ENCODE measurements around the gene C1orf167. TPM values are rescaled to one million over a fixed set of nuclear protein-coding genes. Genes with fewer than 3 reads are reported as not detected.

Gene C1orf167
- total and polyA plus RNA-seq, 2 of the 13 experiments (the other 11 are each of a cell fraction or from before 2014, with no cell fraction given), result not detected

DNA sequence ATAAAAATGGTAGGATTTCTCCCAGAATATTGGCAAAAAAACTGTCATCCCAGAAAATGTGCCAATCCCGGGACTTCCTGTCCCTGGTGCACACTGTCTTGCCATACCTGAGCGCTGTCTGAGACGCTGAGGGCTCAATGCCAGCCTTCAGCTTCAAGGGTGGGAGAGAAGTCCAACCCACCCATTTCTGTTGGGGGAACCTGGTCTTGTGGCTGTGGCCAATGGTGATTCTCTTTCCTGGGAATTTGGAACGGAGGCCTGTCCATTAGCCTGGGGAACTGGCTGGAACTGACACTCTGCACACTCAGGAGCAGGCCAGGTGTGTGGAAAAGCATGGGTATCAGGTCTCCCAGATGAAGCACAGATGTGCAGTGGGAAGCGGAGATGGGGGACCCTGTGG, 37.1 kb downstream of the C1orf167 start (continued):
- TF ChIP-seq, protein P1, sequence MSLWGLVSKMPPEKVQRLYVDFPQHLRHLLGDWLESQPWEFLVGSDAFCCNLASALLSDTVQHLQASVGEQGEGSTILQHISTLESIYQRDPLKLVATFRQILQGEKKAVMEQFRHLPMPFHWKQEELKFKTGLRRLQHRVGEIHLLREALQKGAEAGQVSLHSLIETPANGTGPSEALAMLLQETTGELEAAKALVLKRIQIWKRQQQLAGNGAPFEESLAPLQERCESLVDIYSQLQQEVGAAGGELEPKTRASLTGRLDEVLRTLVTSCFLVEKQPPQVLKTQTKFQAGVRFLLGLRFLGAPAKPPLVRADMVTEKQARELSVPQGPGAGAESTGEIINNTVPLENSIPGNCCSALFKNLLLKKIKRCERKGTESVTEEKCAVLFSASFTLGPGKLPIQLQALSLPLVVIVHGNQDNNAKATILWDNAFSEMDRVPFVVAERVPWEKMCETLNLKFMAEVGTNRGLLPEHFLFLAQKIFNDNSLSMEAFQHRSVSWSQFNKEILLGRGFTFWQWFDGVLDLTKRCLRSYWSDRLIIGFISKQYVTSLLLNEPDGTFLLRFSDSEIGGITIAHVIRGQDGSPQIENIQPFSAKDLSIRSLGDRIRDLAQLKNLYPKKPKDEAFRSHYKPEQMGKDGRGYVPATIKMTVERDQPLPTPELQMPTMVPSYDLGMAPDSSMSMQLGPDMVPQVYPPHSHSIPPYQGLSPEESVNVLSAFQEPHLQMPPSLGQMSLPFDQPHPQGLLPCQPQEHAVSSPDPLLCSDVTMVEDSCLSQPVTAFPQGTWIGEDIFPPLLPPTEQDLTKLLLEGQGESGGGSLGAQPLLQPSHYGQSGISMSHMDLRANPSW (CRISPR knock-in tag; IDR thresholded peaks at IDR 0.05; ENCODE audit: borderline replicate concordance), result no peak
- no peak for TF ChIP-seq MIER2 (CRISPR knock-in tag; IDR thresholded peaks at IDR 0.05)
- no peak for TF ChIP-seq CC2D1A (CRISPR knock-in tag; IDR thresholded peaks at IDR 0.05)

DNA sequence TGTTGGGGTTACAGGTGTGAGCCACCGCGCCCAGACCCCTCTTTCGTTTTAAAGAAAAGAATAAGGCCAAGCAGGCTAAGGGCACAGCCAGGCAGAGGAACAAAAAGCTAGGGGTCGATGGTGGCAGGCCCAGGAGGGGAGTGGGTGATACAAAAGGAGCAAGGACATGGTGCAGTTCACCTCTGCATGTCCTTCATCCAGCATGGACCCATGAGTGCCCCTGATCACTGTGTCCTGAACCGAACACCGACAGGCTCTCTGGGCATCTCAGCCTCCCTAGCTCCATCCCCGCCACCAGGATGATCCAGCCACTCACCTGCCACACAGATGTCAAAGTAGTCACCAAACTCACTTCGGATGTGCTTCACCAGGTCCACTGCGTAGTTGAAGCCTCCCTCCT, 37.9 kb downstream of the C1orf167 start:
- in situ Hi-C loops (cut with HindIII; ENCODE audit: extremely low pct_ligation_motif_present, low pct_unique_long_range_greater_than_20kb), result no loop called here
- Histone ChIP-seq H3K9me3 (ENCODE audit: low read length) (no peaks in the 10 kb centered on the region), H3K36me3 (replicated peaks in 1 of 2; ENCODE audit: control insufficient read depth in 1 of 2, insufficient read depth in 2 of 2, low read length in 2 of 2) (peaks cover 5 to 17% of the 10 kb centered on the region in 2 experiments; a peak in 1 of 5 replicates), H3K79me2 (ENCODE audit: insufficient read depth, low read length) (peaks cover 3% of the 10 kb centered on the region), H2AFZ (ENCODE audit: low read length) (no peak overlapping the region), H3K4me2 (ENCODE audit: low read depth, low read length) (no peak overlapping the region), H4K20me1 (ENCODE audit: insufficient read depth, low read length) (no peaks in the 10 kb centered on the region), H3K4me3 (replicated peaks in 1 of 3; ENCODE audit: insufficient read depth in 1 of 3, low read depth in 2 of 3, low read length in 3 of 3) (no peak overlapping the region), H3K4me1 (ENCODE audit: insufficient read depth, low read length) (peaks cover 30% of the 10 kb centered on the region), H3K9ac (ENCODE audit: insufficient read depth, low read depth, low read length) (no peak overlapping the region), H3K27me3 (ENCODE audit: control insufficient read depth in 1 of 2, insufficient read depth in 2 of 2, low read length in 2 of 2) (no peaks in the 10 kb centered on the region), H3K27ac (ENCODE audit: extremely low read length, insufficient read depth, low read length) (no peak overlapping the region)
- FAIRE-seq, result no peak
- BruUV-seq (replicated peaks), result no TSS peak
- DNase-seq (ENCODE audit: low spot score), result no peak
- CTCF ChIA-PET (ENCODE audit: low intra/inter-chr PET ratio, low total read pairs), result no interaction called here
- POLR2A ChIA-PET, result no interaction called here
- ATAC-seq, result no peak
- WGBS (ENCODE audit: low lambda C conversion rate), result 93% methylated on average over 6 of the region's 9 CpGs
- intact Hi-C loops (cut with micrococcal nuclease; ENCODE audit: unreplicated experiment), result loop anchor here (5.0 kb wide), 1 partner anchor 148 kb away; the partner anchor contains the start of genes FBXO2 and FBXO44
- TF ChIP-seq, protein P2, sequence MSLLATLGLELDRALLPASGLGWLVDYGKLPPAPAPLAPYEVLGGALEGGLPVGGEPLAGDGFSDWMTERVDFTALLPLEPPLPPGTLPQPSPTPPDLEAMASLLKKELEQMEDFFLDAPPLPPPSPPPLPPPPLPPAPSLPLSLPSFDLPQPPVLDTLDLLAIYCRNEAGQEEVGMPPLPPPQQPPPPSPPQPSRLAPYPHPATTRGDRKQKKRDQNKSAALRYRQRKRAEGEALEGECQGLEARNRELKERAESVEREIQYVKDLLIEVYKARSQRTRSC (CRISPR knock-in tag; IDR thresholded peaks at IDR 0.05; ENCODE audit: low read depth), result no peak
- TF ChIP-seq TCF7 (IDR thresholded peaks at IDR 0.05; ENCODE audit: low read depth) (no peak), HNRNPK (IDR thresholded peaks at IDR 0.05; ENCODE audit: low read depth, low read length, poor library complexity, severe bottlenecking) (no peak), HNRNPH1 (optimal IDR thresholded peaks at IDR 0.05; ENCODE audit: low read depth, low read length) (no peak), GATA4 (IDR thresholded peaks at IDR 0.05; ENCODE audit: borderline replicate concordance, low read depth) (no peak), POLR2AphosphoS5 (IDR thresholded peaks at IDR 0.05; ENCODE audit: low read depth, low read length) (no peak)

Measured in HepG2 (cell line).